Activated T-helper 17 cell treated with anti-CD3 and anti-CD28 coated beads, Interleukin-2, amount 50 U/mL, for 72 hours (primary cell): ENCODE data around the gene INPP5D. TPM values are rescaled to one million over a fixed set of nuclear protein-coding genes. Genes with fewer than 3 reads are reported as not detected.
A peak's percentile ranks its signal among the peaks of the same experiment; 100 is the strongest.
"Not testable (repeated sequence)": the region's sequence is repeated elsewhere in the genome, so short reads cannot be mapped to it uniquely, and the experiment has no call there.

ENCODE experiments used
- ATAC-seq: fragments of 150-1000 bp; cut with Tn5 transposase; replicated peaks from 2 replicates; pipeline ENCODE4 v1.10.0; 2021; ENCODE audit warnings: mild to moderate bottlenecking, moderate library complexity
- H3K27ac Mint-ChIP-seq: one replicate; pipeline ENCODE4 v1.8.0; 2022; ENCODE audit warnings: mixed read lengths
- H3K27me3 Mint-ChIP-seq: one replicate; pipeline ENCODE4 v1.8.0; 2022; ENCODE audit warnings: mixed read lengths
- H3K36me3 Mint-ChIP-seq: one replicate; pipeline ENCODE4 v1.8.0; 2022; ENCODE audit warnings: low read depth, mild to moderate bottlenecking, mixed read lengths
- H3K4me1 Mint-ChIP-seq: one replicate; pipeline ENCODE4 v1.8.0; 2022; ENCODE audit warnings: mixed read lengths
- H3K4me3 Mint-ChIP-seq: one replicate; pipeline ENCODE4 v1.8.0; 2022; ENCODE audit warnings: mild to moderate bottlenecking, mixed read lengths
- H3K9me3 Mint-ChIP-seq: one replicate; pipeline ENCODE4 v1.8.0; 2022; ENCODE audit warnings: mixed read lengths
- total RNA-seq, 2 donors: library from RNA; stranded (reverse); gene quantifications; one replicate each; pipeline ENCODE4 v1.2.3, GENCODE V29; 2022

The INPP5D gene
- total RNA-seq, 2 donors from 2014 or later = 81.6 to 89.8 TPM

GRCh38 chr2:233039846-233040530, 20.2 kb upstream of the INPP5D start:
- ATAC-seq = no peak
- peaks cover 7% of the 10 kb centered on the region for H3K27me3 Mint-ChIP-seq
- H3K4me3 Mint-ChIP-seq = no peak overlapping the region
- no peaks in the 10 kb centered on the region for H3K36me3 Mint-ChIP-seq
- H3K4me1 Mint-ChIP-seq = no peaks in the 10 kb centered on the region
- H3K9me3 Mint-ChIP-seq = no peaks in the 10 kb centered on the region
- H3K27ac Mint-ChIP-seq = no peak overlapping the region

DNA sequence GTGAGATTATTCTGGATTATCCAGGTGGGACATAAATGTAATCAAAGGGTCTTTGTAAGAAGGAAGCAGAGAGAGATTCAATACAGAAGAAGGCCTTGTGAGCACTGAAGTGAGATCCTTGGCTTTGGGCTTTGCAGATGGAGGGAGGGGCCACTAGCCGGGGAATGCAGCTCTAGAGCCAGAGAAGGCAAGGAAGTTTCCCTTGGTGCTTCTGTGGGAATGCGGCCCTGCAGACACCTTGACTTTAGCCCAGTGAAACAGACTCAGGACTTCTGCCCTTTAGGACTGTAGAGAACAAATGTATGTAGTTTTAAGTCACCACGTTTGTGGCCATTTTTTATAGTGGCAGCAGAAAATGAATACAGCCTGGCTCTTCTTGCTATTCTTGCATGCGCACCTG, 19.6 kb upstream of the INPP5D start:
- Mint-ChIP-seq H3K4me3 (no peak overlapping the region), H3K36me3 (no peaks in the 10 kb centered on the region), H3K27me3 (peaks cover 7% of the 10 kb centered on the region), H3K4me1 (no peaks in the 10 kb centered on the region), H3K9me3 (no peaks in the 10 kb centered on the region), H3K27ac (no peak overlapping the region)
- no peak for ATAC-seq

DNA sequence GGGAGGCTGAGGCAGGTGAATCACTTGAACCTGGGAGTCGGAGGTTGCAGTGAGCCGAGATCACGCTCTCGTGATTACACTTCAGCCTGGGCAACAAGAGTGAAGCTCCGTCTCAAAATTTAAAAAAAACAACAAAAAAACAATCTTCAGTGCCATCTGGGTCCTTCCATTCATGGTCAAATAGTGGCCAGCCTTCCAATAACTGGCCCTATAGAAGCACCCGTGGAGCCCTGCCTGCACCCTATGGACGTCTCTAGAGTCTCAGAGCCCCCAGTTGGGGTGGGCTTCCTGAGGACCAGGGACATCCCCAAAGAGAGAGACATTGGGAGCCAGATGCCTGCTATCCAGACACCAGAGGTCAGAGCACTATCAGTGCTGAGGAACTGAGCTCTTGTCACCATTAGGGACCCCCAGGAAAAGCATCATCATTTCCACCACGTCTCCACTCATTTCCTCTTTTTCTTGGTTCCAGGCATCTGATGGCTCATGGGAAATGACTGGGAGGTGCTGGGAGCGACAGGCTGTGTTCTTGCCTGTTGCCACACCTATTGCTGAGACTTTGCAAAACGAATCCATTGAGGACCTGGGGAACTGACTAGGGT, 18.3 kb upstream of the INPP5D start:
- Mint-ChIP-seq H3K36me3 (no peaks in the 10 kb centered on the region), H3K27me3 (peaks cover 7% of the 10 kb centered on the region), H3K4me3 (no peak overlapping the region), H3K27ac (no peak overlapping the region), H3K4me1 (no peaks in the 10 kb centered on the region), H3K9me3 (no peaks in the 10 kb centered on the region)
- no peak for ATAC-seq

DNA sequence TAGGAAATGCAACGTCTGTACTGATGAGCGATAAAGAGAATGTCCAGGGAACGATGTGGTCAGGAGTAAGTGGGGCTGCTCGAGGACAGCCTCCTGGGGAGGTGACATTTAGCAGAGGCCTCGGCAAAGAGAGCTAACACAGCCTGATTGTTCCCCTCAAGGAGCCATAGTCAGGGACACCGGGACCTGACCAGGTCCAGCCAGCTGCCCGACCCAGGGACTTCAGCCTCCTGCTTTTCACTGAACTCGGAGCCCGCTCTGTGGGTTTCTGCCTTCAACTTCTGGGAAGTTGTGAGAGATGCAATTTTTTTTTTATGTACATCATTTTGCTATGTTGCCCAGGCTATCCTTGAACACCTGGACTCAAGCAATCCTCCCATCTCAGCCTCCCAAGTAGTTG, 17.6 kb upstream of the INPP5D start:
- no peak for ATAC-seq
- H3K27me3 Mint-ChIP-seq = peaks cover 7% of the 10 kb centered on the region
- H3K4me3 Mint-ChIP-seq = no peak overlapping the region
- no peaks in the 10 kb centered on the region for H3K4me1 Mint-ChIP-seq
- H3K9me3 Mint-ChIP-seq = no peaks in the 10 kb centered on the region
- no peaks in the 10 kb centered on the region for H3K36me3 Mint-ChIP-seq
- no peak overlapping the region for H3K27ac Mint-ChIP-seq

DNA sequence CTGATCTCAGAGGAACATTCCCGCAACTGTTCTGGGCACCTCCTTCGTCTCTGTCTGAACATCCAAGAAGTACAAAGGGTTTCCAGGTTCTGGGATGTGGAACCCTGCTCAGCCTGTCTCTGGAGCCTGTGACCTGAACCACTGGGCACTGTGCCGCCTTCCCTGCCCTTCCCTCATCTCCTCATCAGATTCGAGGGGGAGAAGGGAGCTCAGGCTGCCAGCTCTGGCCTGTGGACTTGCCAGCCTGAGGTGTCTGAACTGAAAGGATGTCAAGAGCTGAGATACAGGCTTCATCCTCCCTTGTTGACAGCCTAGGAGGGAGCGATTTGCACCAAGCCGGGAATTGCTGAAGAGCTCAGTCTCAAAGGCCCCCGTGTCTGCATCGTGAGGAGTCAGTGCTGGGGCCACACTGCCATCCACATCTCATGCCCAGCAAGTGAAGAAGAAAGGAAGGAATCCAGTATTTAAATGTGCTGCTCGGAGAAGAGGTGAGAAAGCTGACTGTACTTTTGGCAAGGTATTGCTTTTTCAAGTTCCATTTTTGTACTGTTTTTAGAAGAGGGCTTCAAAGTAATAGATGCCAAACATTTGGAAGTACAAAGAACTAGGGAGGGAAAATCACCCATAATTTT, 15.1 kb upstream of the INPP5D start:
- H3K27me3 Mint-ChIP-seq = peaks cover 7% of the 10 kb centered on the region
- H3K4me1 Mint-ChIP-seq = peaks cover 6% of the 10 kb centered on the region
- no peaks in the 10 kb centered on the region for H3K36me3 Mint-ChIP-seq
- H3K9me3 Mint-ChIP-seq = no peaks in the 10 kb centered on the region
- H3K27ac Mint-ChIP-seq = no peak overlapping the region
- ATAC-seq = no peak
- H3K4me3 Mint-ChIP-seq = no peak overlapping the region

- Mint-ChIP-seq H3K27me3 (peaks cover 5% of the 10 kb centered on the region), H3K27ac (no peak overlapping the region), H3K9me3 (no peaks in the 10 kb centered on the region), H3K4me3 (no peak overlapping the region), H3K36me3 (no peaks in the 10 kb centered on the region), H3K4me1 (peaks cover 6% of the 10 kb centered on the region)
- ATAC-seq = no peak
Observed at GRCh38 chr2:233047206-233047605, 12.9 kb upstream of the INPP5D start.

- Mint-ChIP-seq H3K27me3 (peaks cover 3% of the 10 kb centered on the region), H3K4me3 (no peak overlapping the region), H3K9me3 (no peaks in the 10 kb centered on the region), H3K4me1 (peaks cover 6% of the 10 kb centered on the region), H3K36me3 (no peaks in the 10 kb centered on the region), H3K27ac (peak overlapping the region; percentile 11)
- no peak for ATAC-seq
Observed at GRCh38 chr2:233047667-233048066, 12.5 kb upstream of the INPP5D start.

- no peak for ATAC-seq
- H3K27me3 Mint-ChIP-seq = no peaks in the 10 kb centered on the region
Observed at GRCh38 chr2:233048569-233049193, 11.5 kb upstream of the INPP5D start.

DNA sequence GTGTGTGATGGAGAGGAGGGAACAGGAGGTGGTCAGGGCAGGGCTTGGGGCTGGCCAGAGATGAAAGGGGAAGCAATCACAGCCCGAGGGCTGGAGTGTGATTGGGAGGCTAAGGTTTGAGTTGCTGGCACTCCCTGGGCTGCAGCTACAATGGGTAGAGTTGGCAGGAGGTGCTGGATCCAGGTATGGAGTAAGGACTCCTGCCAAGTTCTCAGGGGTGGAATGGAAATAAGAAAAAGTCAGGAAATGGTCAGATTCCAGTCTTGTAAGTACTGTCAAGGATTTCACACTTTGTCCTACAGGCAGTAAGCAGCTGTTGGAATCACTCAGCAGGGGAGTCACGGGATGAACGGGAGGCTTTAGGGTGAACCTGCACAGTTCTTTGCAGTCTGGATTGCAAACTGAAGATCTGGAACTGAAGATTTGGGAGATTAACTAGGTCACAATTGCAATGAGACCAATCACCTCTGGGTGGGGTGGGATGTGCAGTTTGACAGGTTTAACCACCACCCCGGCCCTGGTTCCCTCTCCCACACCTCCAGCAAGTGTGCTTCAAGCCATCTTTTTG, 10.9 kb upstream of the INPP5D start:
- Mint-ChIP-seq H3K27ac (no peak overlapping the region), H3K4me3 (no peak overlapping the region), H3K4me1 (peaks cover 9% of the 10 kb centered on the region), H3K27me3 (no peaks in the 10 kb centered on the region), H3K36me3 (no peaks in the 10 kb centered on the region), H3K9me3 (no peaks in the 10 kb centered on the region)
- ATAC-seq = no peak

More at GRCh38 chr2:233048569-233049193, 11.5 kb upstream of the INPP5D start:
- H3K36me3 Mint-ChIP-seq = no peaks in the 10 kb centered on the region
- H3K27ac Mint-ChIP-seq = no peak overlapping the region
- peaks cover 6% of the 10 kb centered on the region for H3K4me1 Mint-ChIP-seq
- H3K9me3 Mint-ChIP-seq = no peaks in the 10 kb centered on the region
- H3K4me3 Mint-ChIP-seq = no peak overlapping the region

DNA sequence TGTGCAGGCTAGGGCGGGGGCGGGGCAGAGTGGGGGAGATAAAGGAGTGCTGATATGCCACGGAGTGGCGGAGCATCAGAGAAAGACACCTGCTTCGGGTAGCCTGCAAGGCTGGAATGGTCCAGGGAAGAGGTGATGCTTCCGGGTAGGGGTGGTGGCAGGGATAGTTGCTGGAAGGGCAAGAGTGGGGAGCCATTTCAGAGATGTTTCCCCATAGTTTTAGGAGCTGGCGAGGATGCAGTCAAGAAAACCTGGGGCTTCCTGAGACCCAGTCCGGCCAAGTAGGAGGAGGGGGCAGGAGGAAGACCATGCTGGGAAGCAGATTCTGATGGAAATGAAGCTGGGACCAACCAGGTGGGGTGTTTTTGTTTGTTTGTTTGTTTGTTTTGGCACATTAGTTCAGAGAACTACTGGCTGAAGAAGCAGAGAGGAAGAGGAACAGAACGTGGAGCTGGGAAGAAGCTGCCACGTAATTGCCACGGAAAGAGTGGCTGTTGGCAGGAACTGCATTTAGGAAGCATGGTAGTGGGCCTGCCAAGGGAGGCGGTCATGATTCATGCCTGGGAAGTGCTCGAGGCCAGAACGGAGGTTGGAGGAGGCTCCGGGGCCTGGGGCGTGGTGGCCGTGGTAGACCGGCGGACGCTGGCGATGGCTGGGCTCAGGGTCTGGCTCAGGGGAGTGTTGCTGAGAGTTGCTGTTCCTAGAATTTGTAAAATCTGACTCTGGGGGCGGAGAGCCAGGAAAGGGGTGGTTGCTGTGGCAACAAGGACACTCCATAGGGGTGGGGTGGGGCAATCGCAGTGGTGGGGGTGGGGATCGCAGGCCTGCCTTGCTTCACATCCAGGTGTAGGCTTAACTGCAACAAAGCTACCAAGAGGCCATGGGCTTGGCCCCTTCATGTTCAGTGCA, 8.6 kb upstream of the INPP5D start:
- H3K27ac Mint-ChIP-seq = no peak overlapping the region
- H3K27me3 Mint-ChIP-seq = no peaks in the 10 kb centered on the region
- H3K9me3 Mint-ChIP-seq = no peaks in the 10 kb centered on the region
- H3K36me3 Mint-ChIP-seq = no peaks in the 10 kb centered on the region
- ATAC-seq = no peak
- H3K4me1 Mint-ChIP-seq = peaks cover 9% of the 10 kb centered on the region
- no peak overlapping the region for H3K4me3 Mint-ChIP-seq

DNA sequence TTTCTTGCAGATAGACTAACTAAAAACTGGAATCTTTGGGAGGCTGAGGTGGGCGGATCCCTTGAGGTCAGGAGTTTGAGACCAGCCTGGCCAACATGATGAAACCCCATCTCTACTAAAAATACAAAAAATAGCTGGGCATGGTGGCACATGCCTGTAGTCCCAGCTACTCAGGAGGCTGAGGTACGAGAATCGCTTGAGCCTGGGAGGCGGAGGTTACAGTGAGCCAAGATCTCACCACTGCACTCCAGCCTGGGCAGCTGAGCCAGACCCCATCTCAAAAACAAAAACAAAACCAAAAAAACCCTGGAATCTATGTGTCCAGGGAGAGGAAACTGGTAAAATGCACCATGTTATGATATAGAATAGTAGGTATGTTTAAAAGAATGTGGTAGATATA, 7.6 kb upstream of the INPP5D start:
- H3K36me3 Mint-ChIP-seq, ATAC-seq, H3K27me3 Mint-ChIP-seq, H3K27ac Mint-ChIP-seq, H3K9me3 Mint-ChIP-seq, H3K4me3 Mint-ChIP-seq, H3K4me1 Mint-ChIP-seq: not testable (repeated sequence)

GRCh38 chr2:233053928-233054784, 6.0 kb upstream of the INPP5D start:
- peak; percentile 84 for ATAC-seq
- peak overlapping the region; percentile 23 for H3K4me3 Mint-ChIP-seq
- H3K36me3 Mint-ChIP-seq = no peaks in the 10 kb centered on the region
- H3K4me1 Mint-ChIP-seq = peaks cover 3% of the 10 kb centered on the region
- no peaks in the 10 kb centered on the region for H3K9me3 Mint-ChIP-seq
- H3K27ac Mint-ChIP-seq = no peak overlapping the region
- H3K27me3 Mint-ChIP-seq = no peaks in the 10 kb centered on the region

DNA sequence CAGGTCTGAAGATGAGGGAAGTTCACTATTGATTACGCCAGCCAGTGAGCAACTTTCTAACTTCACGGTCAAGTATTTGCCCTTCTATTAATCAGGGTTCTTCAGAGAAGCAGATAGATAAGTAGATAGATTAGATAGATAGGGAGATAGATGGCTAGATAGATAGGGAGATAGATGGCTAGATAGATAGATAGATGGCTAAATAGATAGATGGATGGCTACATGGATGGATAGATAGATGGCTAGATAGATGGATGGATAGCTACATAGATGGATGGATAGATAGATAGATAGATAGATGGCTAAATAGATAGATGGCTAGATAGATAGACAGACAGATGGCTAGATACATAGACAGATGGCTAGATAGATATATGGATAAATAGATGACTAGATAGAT, 4.8 kb upstream of the INPP5D start:
- H3K27me3 Mint-ChIP-seq = no peaks in the 10 kb centered on the region
- H3K4me3 Mint-ChIP-seq = no peak overlapping the region
- no peak for ATAC-seq

More for the DNA sequence above, 4.8 kb upstream of the INPP5D start:
- Mint-ChIP-seq H3K27ac (no peak overlapping the region), H3K9me3 (no peaks in the 10 kb centered on the region), H3K36me3 (peaks cover 1% of the 10 kb centered on the region), H3K4me1 (peaks cover 3% of the 10 kb centered on the region)
